Activated CD8-positive, alpha-beta T cell treated with anti-CD3 and anti-CD28 coated beads, Interleukin-2, amount 10 ng/mL, durations not matched to agents 7 days and 5 days (primary cell): ENCODE data around the gene KRT74. TPM values are rescaled to one million over a fixed set of nuclear protein-coding genes. Genes with fewer than 3 reads are reported as not detected.
"Not testable (repeated sequence)": the region's sequence is repeated elsewhere in the genome, so short reads cannot be mapped to it uniquely, and the experiment has no call there.

ENCODE experiments used
- ATAC-seq: fragments of 150-1000 bp; cut with Tn5 transposase; one replicate; pipeline ENCODE4 v1.10.0; 2021; ENCODE audit warnings: moderate library complexity
- CTCF ChIA-PET: fragments of 350-600 bp; sonication (Branson Sonifier 250); formaldehyde crosslinking; loops from one replicate; lab custom pipeline; 2021; ENCODE audit warnings: antibody characterized with exemption; lab: Charles Lee
- POLR2A ChIA-PET: fragments of 350-600 bp; sonication (Branson Sonifier 250); formaldehyde crosslinking; loops from one replicate; lab custom pipeline; 2021; ENCODE audit warnings: antibody characterized with exemption; lab: Charles Lee
- DNase-seq: peaks from one replicate; pipeline ENCODE4 v3.0.0-alpha.2; 2020
- H3K27ac Mint-ChIP-seq: one replicate; pipeline ENCODE4 v1.8.0; 2021; ENCODE audit warnings: mild to moderate bottlenecking, mixed read lengths
- H3K27me3 Mint-ChIP-seq: one replicate; pipeline ENCODE4 v1.8.0; 2021; ENCODE audit warnings: low read depth, mixed read lengths
- H3K36me3 Mint-ChIP-seq: one replicate; pipeline ENCODE4 v1.8.0; 2021; ENCODE audit warnings: low read depth, mixed read lengths
- H3K4me1 Mint-ChIP-seq: one replicate; pipeline ENCODE4 v1.8.0; 2021; ENCODE audit warnings: low read depth, mixed read lengths
- H3K4me3 Mint-ChIP-seq: one replicate; pipeline ENCODE4 v1.8.0; 2021; ENCODE audit warnings: mild to moderate bottlenecking, mixed read lengths
- H3K9me3 Mint-ChIP-seq: one replicate; pipeline ENCODE4 v1.8.0; 2022; ENCODE audit warnings: mixed read lengths; ENCODE audit not compliant: insufficient read depth
- total RNA-seq, 2 experiments: library from RNA; stranded (reverse); gene quantifications; one replicate each; pipeline ENCODE4 v1.2.3, GENCODE V29; 2021

Gene KRT74
- total RNA-seq, 2 experiments from 2014 or later, result not detected

- ATAC-seq (no peak), DNase-seq (no peak)
- H3K36me3 Mint-ChIP-seq, result no peaks in the 10 kb centered on the region
- ChIA-PET POLR2A (no interaction called here), CTCF (interaction anchor here (1.5 kb wide), 1 partner anchor 10 kb away, joined by 3 read pairs; no protein-coding TSS in a partner anchor)
- no peak overlapping the region for H3K4me3 Mint-ChIP-seq
- H3K27me3 Mint-ChIP-seq, result peaks cover 25% of the 10 kb centered on the region
- H3K4me1 Mint-ChIP-seq, result peaks cover 25% of the 10 kb centered on the region
- H3K27ac Mint-ChIP-seq, result no peak overlapping the region
- H3K9me3 Mint-ChIP-seq, result no peaks in the 10 kb centered on the region
Measured at GRCh38 chr12:52602552-52602951, 28.9 kb upstream of the KRT74 start.

- Mint-ChIP-seq H3K9me3 (no peaks in the 10 kb centered on the region), H3K36me3 (no peaks in the 10 kb centered on the region)
Measured at GRCh38 chr12:52601671-52602070, 28.0 kb upstream of the KRT74 start.

GRCh38 chr12:52600941-52601481, 27.4 kb upstream of the KRT74 start, which contains the start of gene KRT72:
Gene KRT72, minus strand, starts transcription at chr12:52601463. Its CDS starts 11 bp downstream, at chr12:52601452.
- peaks cover 25% of the 10 kb centered on the region for H3K4me1 Mint-ChIP-seq
- ChIA-PET CTCF (interaction anchor here (1.5 kb wide), 1 partner anchor 12 kb away, joined by 3 read pairs; no protein-coding TSS in a partner anchor), POLR2A (interaction anchor here (0.7 kb wide), 1 partner anchor 9 kb away, joined by 3 read pairs; no protein-coding TSS in a partner anchor)
- H3K36me3 Mint-ChIP-seq, result no peaks in the 10 kb centered on the region
- ATAC-seq (no peak), DNase-seq (no peak)
- no peak within 1 kb of the TSS for H3K4me3 Mint-ChIP-seq
- peaks cover 29% of the 10 kb centered on the region for H3K27me3 Mint-ChIP-seq
- no peaks in the 10 kb centered on the region for H3K9me3 Mint-ChIP-seq
- no peak within 1 kb of the TSS for H3K27ac Mint-ChIP-seq

More at GRCh38 chr12:52601671-52602070, 28.0 kb upstream of the KRT74 start:
- DNase-seq (no peak), ATAC-seq (no peak)
- Mint-ChIP-seq H3K27ac (no peak overlapping the region), H3K27me3 (peaks cover 27% of the 10 kb centered on the region), H3K4me3 (no peak overlapping the region), H3K4me1 (peaks cover 25% of the 10 kb centered on the region)
- ChIA-PET CTCF (interaction anchor here (1.5 kb wide), 1 partner anchor 11 kb away, joined by 3 read pairs; no protein-coding TSS in a partner anchor), POLR2A (interaction anchor here (0.7 kb wide), 1 partner anchor 9 kb away, joined by 3 read pairs; no protein-coding TSS in a partner anchor)

- CTCF ChIA-PET, result no interaction called here
Measured at GRCh38 chr12:52600475-52600874, 26.8 kb upstream of the KRT74 start.

GRCh38 chr12:52600071-52600470, 26.4 kb upstream of the KRT74 start:
- Mint-ChIP-seq H3K27ac (no peak overlapping the region), H3K36me3 (no peaks in the 10 kb centered on the region), H3K27me3 (peaks cover 33% of the 10 kb centered on the region), H3K4me1 (peaks cover 17% of the 10 kb centered on the region), H3K9me3 (no peaks in the 10 kb centered on the region), H3K4me3 (no peak overlapping the region)
- ATAC-seq (no peak), DNase-seq (no peak)
- ChIA-PET CTCF (interaction anchor here (1.1 kb wide), 1 partner anchor 271 kb away, joined by 3 read pairs; no protein-coding TSS in a partner anchor), POLR2A (interaction anchor here (0.8 kb wide), 1 partner anchor 177 kb away, joined by 3 read pairs; no protein-coding TSS in a partner anchor)

More at GRCh38 chr12:52600475-52600874, 26.8 kb upstream of the KRT74 start:
- Mint-ChIP-seq H3K27ac (no peak overlapping the region), H3K9me3 (no peaks in the 10 kb centered on the region), H3K27me3 (peaks cover 33% of the 10 kb centered on the region), H3K36me3 (no peaks in the 10 kb centered on the region), H3K4me1 (peaks cover 20% of the 10 kb centered on the region), H3K4me3 (no peak overlapping the region)
- no peak for DNase-seq
- ATAC-seq, result no peak
- POLR2A ChIA-PET, result interaction anchor here (0.8 kb wide), 1 partner anchor 177 kb away, joined by 3 read pairs; no protein-coding TSS in a partner anchor

- Mint-ChIP-seq H3K4me3 (no peak overlapping the region), H3K4me1 (peaks cover 8% of the 10 kb centered on the region), H3K27ac (no peak overlapping the region), H3K36me3 (no peaks in the 10 kb centered on the region), H3K27me3 (peaks cover 33% of the 10 kb centered on the region), H3K9me3 (no peaks in the 10 kb centered on the region)
- ATAC-seq (no peak), DNase-seq (no peak)
- CTCF ChIA-PET, result interaction anchor here (1.1 to 1.9 kb wide), 3 partner anchors 14 to 272 kb away, joined by 3 to 11 read pairs (median 3); no protein-coding TSS in a partner anchor
- POLR2A ChIA-PET, result no interaction called here
Measured at GRCh38 chr12:52598966-52599365, 25.3 kb upstream of the KRT74 start.

GRCh38 chr12:52594237-52594636, 20.6 kb upstream of the KRT74 start:
- ATAC-seq, H3K36me3 Mint-ChIP-seq, DNase-seq, H3K27ac Mint-ChIP-seq, H3K9me3 Mint-ChIP-seq, H3K4me1 Mint-ChIP-seq, POLR2A ChIA-PET, H3K4me3 Mint-ChIP-seq: not testable (repeated sequence)
- H3K27me3 Mint-ChIP-seq, result peaks cover 24% of the 10 kb centered on the region
- CTCF ChIA-PET, result interaction anchor here (1.2 to 2.4 kb wide), 4 partner anchors 8 to 291 kb away, joined by 3 to 7 read pairs (median 4); no protein-coding TSS in a partner anchor

- ChIA-PET CTCF (interaction anchor here (0.6 to 20.3 kb wide), 3 partner anchors 42 to 284 kb away, joined by 3 to 736 read pairs (median 3); no protein-coding TSS in a partner anchor), POLR2A (no interaction called here)
- peaks cover 9% of the 10 kb centered on the region for H3K27me3 Mint-ChIP-seq
- H3K27ac Mint-ChIP-seq, result no peak overlapping the region
- H3K4me1 Mint-ChIP-seq, result peaks cover 11% of the 10 kb centered on the region
- H3K36me3 Mint-ChIP-seq, result no peaks in the 10 kb centered on the region
- no peak overlapping the region for H3K4me3 Mint-ChIP-seq
- no peak for DNase-seq
- ATAC-seq, result no peak
- H3K9me3 Mint-ChIP-seq, result no peaks in the 10 kb centered on the region
Measured at GRCh38 chr12:52591521-52591920, 17.9 kb upstream of the KRT74 start.

GRCh38 chr12:52590021-52590420, 16.4 kb upstream of the KRT74 start:
- Mint-ChIP-seq H3K4me3 (no peak overlapping the region), H3K27ac (no peak overlapping the region), H3K36me3 (no peaks in the 10 kb centered on the region), H3K9me3 (no peaks in the 10 kb centered on the region), H3K4me1 (peaks cover 26% of the 10 kb centered on the region), H3K27me3 (peaks cover 3% of the 10 kb centered on the region)
- ATAC-seq (no peak), DNase-seq (no peak)
- POLR2A ChIA-PET, result no interaction called here
- CTCF ChIA-PET, result interaction anchor here (1.5 to 20.3 kb wide), 2 partner anchors 18 to 286 kb away, joined by 3 to 736 read pairs; no protein-coding TSS in a partner anchor

- Mint-ChIP-seq H3K36me3 (no peaks in the 10 kb centered on the region), H3K4me3 (no peak overlapping the region), H3K27ac (no peak overlapping the region), H3K4me1 (peaks cover 38% of the 10 kb centered on the region), H3K9me3 (no peaks in the 10 kb centered on the region), H3K27me3 (peaks cover 3% of the 10 kb centered on the region)
- ATAC-seq, result no peak
- DNase-seq, result no peak
- ChIA-PET CTCF (interaction anchor here (0.6 to 20.3 kb wide), 6 partner anchors 9 to 288 kb away, joined by 3 to 736 read pairs (median 6); partner anchors contain the start of gene KRT1), POLR2A (no interaction called here)
Measured at GRCh38 chr12:52587563-52587962, 13.9 kb upstream of the KRT74 start.

- Mint-ChIP-seq H3K4me3 (no peak overlapping the region), H3K36me3 (no peaks in the 10 kb centered on the region), H3K27me3 (peaks cover 2% of the 10 kb centered on the region), H3K9me3 (no peaks in the 10 kb centered on the region), H3K4me1 (peaks cover 36% of the 10 kb centered on the region), H3K27ac (peak overlapping the region; percentile 50)
- DNase-seq, result peak; percentile 74
- ATAC-seq, result peak; percentile 81
- CTCF ChIA-PET, result interaction anchor here (0.7 to 20.3 kb wide), 39 partner anchors 9 to 394 kb away, joined by 3 to 736 read pairs (median 4); partner anchors contain the start of genes KRT1 and KRT74
- POLR2A ChIA-PET, result interaction anchor here (0.9 kb wide), 2 partner anchors 121 to 288 kb away, joined by 3 read pairs; no protein-coding TSS in a partner anchor
Measured at GRCh38 chr12:52585946-52586345, 12.3 kb upstream of the KRT74 start.
